Measurements from ENCODE around the gene DBNDD1.
A peak's percentile ranks its signal among the peaks of the same experiment; 100 is the strongest.

Gene DBNDD1

DNA sequence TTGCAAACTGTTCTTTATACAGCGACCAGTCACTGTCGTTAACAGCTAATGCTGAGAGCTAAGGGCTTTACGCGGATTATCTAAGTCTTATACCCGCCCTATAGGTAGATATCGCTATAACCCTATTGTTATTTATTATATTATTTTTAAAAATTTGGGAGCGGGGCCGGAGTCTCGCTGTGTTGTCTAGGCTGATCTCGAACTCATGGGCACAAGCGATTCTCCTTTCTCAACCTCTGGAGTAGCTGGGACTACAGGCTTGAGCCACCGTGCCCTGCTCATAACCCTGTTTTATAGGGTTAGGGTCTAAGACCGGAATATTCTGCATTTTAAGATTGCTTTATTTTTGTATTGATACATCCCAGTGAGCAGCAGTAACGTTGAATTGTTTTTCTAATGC lies 46.0 kb downstream of the DBNDD1 start:
- peak overlapping the region; percentile 88 for H3K27ac ChIP-seq

DNA sequence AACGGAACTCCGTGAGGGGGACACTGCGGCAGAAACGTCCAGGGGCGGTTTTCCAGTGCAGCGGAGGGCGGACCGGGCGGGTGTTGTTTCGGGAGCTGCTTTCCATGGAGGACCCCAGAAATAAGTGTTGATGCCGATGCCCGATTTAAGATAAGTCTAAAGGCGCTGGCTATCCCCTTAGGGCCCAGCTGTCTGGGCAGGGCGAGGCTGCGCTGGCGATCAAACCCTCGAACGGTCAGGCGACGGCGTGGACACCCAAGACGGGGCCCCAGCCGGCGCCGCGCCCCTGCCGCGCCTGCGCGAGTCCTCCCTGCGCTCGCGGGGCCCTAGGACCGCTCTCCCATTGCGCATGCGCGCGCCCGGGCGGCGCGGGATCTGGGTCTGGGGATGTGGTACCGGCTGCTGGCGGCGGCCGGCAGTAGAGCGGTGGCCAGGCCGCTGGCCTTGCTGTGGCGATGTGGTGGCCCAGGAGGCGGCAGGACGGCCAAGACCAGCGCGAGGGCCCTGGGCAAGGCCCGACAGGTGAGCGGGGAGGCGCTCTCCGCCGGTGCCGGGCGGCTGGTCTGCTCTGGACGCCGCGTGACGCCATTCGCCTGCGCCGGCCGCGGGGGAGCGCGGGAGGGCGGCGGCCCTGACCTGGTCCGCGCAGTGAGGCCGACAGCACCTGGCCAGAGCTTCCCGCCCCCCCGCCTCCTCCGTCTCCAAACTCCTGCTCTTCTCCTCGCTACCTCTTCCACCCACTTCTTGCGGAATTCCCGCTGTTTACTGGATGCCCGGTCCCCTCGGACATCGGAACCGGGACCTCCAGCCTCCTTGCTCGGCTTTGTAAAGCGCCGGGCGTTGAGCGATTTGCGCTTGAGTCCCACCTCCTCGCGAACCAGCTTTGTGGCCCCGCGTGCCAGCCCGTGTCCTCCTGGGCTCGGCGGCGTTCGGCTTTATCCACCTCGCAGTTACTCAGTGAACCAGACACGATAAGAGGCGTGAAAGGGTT lies 46.7 kb downstream of the DBNDD1 start:
- TF ChIP-seq, protein P1, sequence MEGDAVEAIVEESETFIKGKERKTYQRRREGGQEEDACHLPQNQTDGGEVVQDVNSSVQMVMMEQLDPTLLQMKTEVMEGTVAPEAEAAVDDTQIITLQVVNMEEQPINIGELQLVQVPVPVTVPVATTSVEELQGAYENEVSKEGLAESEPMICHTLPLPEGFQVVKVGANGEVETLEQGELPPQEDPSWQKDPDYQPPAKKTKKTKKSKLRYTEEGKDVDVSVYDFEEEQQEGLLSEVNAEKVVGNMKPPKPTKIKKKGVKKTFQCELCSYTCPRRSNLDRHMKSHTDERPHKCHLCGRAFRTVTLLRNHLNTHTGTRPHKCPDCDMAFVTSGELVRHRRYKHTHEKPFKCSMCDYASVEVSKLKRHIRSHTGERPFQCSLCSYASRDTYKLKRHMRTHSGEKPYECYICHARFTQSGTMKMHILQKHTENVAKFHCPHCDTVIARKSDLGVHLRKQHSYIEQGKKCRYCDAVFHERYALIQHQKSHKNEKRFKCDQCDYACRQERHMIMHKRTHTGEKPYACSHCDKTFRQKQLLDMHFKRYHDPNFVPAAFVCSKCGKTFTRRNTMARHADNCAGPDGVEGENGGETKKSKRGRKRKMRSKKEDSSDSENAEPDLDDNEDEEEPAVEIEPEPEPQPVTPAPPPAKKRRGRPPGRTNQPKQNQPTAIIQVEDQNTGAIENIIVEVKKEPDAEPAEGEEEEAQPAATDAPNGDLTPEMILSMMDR (IDR thresholded peaks at IDR 0.05) = no peak
- no peak for TF ChIP-seq ZFX (IDR thresholded peaks at IDR 0.05; ENCODE audit: borderline replicate concordance)
- peak overlapping the region; percentile 88 for H3K27ac ChIP-seq

More for the DNA sequence above, 46.0 kb downstream of the DBNDD1 start:
- no peak for TF ChIP-seq ZFX (IDR thresholded peaks at IDR 0.05; ENCODE audit: borderline replicate concordance)
- TF ChIP-seq, protein P1 (IDR thresholded peaks at IDR 0.05) = no peak

DNA sequence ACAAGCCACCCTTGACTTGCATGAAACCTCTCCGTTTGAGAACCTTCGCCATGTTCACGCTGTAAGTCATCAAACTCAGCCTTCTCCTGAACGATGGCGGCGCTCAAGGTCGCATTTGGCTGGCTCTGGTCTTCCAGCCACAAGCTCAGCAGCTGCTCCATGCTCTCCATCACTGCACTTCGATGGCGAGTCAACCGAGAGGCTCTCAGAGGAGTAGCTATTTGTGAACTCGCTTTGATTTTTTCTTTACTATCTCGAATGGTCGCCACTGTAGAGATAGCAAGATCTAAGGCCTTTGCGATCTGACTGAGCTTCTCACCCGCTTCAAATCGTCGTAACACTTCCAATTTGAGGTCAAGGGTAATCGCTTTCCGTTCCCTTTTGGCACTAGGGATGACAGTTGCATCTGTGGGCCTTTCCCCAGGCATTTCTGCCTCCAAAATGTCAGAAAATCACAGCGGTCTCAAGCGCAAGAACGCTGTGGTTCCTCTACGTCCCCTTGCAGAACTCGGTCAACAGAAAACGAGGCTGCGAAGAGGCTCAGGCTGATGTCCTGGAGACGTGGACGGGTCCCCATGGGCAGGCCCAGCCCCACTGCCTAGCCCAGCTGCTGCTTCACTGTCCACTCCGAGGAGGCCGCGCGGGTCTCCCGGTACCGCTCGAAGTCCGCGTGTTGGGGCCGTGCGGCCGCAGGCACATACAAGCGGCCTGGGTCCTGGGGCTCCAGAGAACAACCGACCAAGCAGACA lies 47.6 kb downstream of the DBNDD1 start:
- TF ChIP-seq, protein P1 (IDR thresholded peaks at IDR 0.05) = no peak
- no peak for TF ChIP-seq ZFX (IDR thresholded peaks at IDR 0.05; ENCODE audit: borderline replicate concordance)
- H3K27ac ChIP-seq = peak overlapping the region; percentile 88

DNA sequence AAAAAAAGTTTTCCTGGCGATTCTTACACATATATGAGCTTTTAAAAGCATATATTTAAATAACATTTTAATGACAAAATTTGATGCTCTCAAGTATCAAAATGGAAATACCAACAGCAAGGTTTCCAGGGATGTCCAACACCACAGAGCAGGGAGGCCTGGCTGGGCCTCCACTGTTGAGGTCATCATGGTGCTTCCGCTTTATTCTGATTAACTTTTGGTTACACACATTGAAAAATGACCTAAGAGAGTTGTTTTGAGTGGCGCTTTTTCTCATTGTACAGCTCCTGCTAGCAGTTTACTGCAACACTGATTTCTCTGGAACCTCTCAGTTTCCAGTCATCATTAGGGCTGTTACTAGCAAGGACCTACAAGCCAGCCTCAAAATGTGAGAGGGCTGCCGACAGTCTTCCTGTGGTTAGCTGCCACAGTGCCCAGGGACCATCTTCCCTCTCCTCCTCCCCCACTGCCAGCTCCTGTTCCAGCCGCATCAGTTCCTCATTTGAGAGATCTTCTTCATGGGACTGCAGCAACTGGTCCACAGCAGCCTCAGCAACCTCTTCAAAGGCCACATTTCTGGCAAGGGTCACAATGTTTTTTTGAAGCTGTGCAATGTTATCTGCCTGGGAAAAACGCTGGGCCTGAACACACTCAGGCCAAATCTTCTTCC lies 49.4 kb downstream of the DBNDD1 start:
- H3K27ac ChIP-seq = no peak overlapping the region
- TF ChIP-seq ZFX (IDR thresholded peaks at IDR 0.05; ENCODE audit: borderline replicate concordance) = no peak
- TF ChIP-seq, protein P1 (IDR thresholded peaks at IDR 0.05) = no peak

DNA sequence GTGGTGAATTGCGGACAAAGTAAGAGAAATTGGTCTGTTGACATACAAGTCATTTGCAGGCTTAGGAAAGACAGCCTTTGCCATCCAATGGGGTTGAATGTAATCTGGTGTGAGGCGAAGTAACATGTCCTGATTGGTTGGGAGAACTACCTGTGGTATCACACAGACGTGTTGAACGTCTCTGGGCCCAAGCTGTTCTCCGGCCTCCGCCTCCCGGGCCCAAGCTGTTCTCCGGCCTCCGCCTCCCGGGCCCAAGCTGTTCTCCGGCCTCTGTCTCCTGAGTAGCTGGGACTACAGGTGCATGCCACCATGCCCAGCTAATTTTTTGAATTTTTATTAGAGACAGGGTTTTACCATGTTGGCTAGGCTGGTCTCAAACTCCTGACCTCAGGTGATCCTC lies 51.2 kb downstream of the DBNDD1 start:
- peak overlapping the region; percentile 36; the same call in 1 of the 2 replicates for H3K27ac ChIP-seq

DNA sequence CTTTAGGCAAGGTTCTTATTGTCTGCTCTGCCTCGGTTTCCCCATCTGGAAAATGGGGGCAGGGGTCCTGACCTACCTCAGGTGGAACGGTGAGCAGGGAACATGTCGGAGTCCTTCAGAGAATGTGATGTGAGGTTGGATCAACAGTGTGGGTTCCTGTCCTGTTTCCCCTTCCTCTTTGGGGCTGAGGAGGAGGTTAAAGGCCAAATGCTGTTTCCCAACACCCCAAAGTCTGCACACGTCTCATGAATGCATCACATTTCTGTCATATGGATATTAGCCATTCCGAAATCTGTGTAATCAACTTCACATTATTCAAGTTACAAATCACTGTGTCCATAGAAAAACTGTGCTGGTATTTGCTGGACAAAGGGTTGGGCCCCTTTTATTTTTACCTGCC lies 51.8 kb downstream of the DBNDD1 start:
- H3K27ac ChIP-seq = peak overlapping the region; percentile 36; the same call in 1 of the 2 replicates

DNA sequence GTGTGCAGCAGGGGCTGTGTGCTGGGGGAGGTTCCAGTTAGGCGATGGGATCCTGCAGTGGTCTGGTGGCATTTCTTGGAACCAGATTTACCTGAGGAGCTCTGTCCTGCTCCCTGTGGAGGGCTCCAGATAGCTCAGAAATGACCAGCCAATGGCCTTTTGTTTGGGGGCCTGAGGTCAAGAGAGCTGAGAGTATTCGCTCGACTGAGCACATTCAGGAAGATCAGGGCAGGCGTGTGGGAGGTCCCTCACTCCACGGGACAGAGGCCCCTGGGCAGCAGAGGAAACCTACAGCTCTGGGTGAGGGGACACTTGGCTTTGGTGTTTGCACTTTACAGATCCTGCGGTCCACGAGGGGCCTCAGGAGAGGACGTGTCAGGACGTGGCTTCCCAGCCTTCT lies 52.5 kb downstream of the DBNDD1 start:
- H3K27ac ChIP-seq = no peak overlapping the region
- TF ChIP-seq, protein P1 (IDR thresholded peaks at IDR 0.05) = no peak
- no peak for TF ChIP-seq ZFX (IDR thresholded peaks at IDR 0.05; ENCODE audit: borderline replicate concordance)

All from 22Rv1 (cell line).